A673 (cell line): Measurements from ENCODE around the gene ANGEL2.

ENCODE experiments used
- CTCF ChIP-seq: fragments of 300-800, 200-600 bp; sonication (generic); conservative IDR thresholded peaks from 2 replicates; pipeline ENCODE4 v1.5.1; 2017; ENCODE audit warnings: low read depth, mild to moderate bottlenecking, antibody characterized with exemption, low read length, moderate library complexity, mixed read lengths
- EZH2 ChIP-seq: fragments of 200-600 bp; sonication (generic); IDR thresholded peaks from 2 replicates; pipeline ENCODE4 v1.6.1; 2017; ENCODE audit warnings: borderline replicate concordance, low read depth, mild to moderate bottlenecking, mixed read lengths, antibody characterized with exemption, low read length; ENCODE audit not compliant: poor library complexity, severe bottlenecking

DNA sequence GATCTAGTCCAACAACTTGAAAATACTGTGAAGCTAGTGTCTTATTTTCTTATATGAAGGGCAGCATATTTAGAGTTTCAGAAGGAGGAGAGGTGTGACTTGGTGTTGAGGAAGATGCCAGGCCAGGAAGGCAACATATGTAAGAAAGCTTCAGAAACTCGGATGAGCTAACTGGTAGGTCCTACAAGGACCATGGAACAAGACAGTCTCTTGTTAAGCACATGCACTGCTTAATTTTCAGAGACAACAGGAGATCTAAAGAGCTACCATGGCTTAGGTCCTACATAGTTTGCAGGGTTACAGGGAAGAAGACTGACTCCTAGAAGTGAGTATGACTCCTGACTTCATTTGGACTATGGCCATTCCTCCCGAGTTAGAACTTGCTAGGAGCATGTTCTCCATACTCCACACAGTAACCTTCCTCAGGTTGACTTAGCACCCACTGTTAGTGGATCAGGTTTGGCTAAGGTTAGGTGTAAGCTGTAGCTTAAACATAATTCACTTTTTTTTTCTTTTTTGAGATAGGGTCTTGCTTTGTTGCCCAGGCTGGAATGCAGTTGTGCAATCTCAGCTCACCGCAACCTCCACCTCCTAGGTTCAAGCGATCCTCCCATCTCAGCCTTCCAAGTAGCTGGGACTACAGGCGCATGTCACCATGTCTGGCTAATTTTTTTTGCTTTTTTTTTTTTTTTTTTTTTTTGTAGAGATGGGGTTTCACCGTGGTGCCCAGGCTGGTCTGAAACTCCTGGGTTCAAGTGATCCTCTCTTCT, 31.0 kb downstream of the ANGEL2 start:
- TF ChIP-seq CTCF = no peak
- TF ChIP-seq EZH2 = no peak
